Left renal cortex interstitium (tissue), 4 donors: ENCODE data around the gene LYVE1. TPM values are rescaled to one million over a fixed set of nuclear protein-coding genes. Genes with fewer than 3 reads are reported as not detected.

Experiments
- DNase-seq, 4 donors: peaks; one replicate each; pipeline ENCODE4 v3.0.0-alpha.2; 2013; ENCODE audit warnings: low read depth in 4 of 4, low spot score in 2 of 4, missing footprints in 1 of 4
- polyA plus RNA-seq, 4 donors: library from polyadenylated mRNA; unstranded; fragments of 120-200 nt; gene quantifications; one replicate each; pipeline ENCODE4 v1.2.1, GENCODE V29; 2013; ENCODE audit not compliant: insufficient read length in 4 of 4

LYVE1 gene
- polyA plus RNA-seq, 4 donors = 51.2 to 70.5 (median 64.0) TPM

DNA sequence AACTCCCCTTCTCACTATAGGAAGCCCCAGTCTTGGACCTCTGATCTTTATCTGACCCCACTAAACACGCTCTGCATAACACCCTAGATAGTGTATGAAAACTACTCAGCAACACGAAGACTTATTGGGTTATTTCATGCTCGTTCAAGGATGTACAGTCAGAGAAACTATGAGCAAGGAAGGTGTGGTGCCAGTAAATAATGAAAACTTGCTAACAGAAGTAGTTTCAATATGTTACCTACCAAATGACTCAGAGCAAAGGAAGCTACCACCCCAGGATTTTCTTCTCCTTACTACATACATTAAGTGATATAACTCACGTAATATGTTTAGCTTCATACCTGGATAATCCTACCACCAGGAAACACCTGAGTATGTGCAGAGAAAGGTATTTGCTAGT is 25.9 kb upstream of the LYVE1 start:
- no peak for DNase-seq

DNA sequence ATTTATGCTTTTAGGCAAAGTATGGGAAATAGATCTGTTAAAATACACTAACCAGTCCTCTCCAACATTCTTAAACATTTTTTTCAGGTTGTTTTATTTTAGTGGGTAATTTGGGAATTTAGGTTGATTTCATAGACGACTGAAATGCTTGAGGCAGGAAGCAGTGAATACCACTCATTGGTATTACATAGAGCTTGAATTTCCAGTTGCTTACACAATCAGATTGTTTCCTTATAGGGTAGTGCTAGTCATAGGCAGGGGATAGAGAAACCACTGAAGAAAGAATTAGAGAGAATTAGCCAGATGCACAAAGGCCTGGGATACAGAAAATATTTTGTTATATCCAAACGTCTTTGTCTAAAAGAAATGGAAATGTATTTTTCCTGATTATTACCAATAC is 23.9 kb upstream of the LYVE1 start:
- DNase-seq = no peak

DNA sequence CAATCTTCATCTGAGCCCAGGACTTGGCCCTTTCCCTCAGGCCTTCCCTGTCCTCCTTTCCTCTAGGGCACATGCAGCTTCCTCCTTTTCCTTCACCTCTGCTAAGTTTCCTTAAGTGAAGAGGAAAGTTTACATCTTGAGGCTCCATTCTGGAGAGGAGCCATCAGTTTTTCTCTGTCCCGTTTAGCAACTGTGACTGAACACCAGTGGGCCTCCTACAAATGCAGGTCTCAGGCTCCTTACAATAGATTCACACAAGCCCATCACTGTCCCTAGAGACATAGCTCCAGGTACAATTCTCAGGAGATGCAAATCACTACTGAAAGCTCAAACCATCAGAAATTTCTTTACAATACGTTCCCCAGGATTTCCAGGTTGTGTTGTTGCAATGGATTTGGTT is 23.3 kb upstream of the LYVE1 start:
- no peak for DNase-seq

DNA sequence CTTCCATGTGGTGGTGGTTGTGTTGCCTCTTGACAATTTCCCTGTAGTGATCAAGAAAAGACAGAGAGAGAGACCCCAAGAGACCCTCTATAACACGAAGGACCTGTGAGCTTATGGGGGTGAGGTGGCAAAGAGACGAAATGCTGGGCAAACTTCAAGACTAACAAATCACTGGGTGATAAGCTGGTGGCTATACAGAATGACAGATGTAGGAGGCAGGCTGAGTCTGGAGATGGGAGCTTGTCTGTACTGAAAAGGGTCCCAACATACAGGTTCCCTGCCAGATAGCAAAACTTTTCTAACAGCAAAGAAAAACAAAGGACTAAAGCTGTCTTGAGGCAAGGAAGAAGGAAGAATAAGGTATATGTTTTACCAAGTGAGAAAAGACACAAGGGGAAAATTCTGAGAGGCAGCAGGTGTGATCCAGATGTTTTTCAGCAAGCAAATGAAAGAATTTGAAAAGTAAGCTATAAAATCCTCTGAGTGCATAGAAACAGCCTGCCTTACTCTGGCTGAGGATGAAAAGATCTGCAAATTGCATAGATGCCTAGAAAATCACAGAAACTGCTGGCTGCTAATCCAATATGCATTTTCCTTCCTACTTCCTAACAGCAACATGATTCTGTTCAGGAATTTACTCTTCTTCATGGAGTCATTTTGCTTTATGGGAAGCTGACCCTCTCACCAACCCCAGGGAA is 21.9 kb upstream of the LYVE1 start:
- no peak for DNase-seq

DNA sequence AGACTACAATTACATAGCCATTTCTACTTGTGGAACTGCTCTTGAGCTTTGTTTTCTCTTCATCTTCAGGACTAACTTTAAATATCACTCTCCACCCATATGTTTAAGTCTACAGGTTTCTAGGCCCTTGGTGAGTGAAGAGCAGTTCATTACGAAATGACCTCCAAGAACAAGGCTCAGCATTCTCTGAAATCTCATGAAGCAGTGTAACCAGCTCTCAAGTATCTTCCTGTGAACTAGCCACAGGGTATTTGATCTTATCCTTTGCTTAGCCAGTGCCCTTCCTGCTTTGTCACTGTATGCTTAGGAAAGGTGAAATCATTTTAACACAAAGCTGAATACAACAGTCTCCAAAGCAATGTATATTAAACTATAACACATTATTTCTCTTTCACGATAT is 20.4 kb upstream of the LYVE1 start:
- DNase-seq = no peak

DNA sequence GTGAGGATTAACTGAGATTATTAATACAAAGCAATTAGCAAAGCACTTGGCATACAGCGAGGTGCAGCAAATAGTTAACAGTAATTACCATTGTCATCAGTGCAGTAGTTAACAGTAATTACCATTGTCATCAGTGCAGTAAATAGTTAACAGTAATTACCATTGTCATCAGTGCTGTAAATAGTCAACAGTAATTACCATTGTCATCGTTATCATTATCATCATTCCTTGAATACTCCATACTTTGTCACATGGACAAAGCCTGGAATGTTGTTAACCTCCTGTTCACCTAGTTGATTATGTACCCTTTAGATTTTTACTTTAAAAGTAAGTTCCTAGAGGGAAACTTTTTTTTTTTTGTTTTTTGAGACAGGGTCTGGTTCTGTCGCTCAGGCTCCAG is 19.5 kb upstream of the LYVE1 start:
- no peak for DNase-seq

DNA sequence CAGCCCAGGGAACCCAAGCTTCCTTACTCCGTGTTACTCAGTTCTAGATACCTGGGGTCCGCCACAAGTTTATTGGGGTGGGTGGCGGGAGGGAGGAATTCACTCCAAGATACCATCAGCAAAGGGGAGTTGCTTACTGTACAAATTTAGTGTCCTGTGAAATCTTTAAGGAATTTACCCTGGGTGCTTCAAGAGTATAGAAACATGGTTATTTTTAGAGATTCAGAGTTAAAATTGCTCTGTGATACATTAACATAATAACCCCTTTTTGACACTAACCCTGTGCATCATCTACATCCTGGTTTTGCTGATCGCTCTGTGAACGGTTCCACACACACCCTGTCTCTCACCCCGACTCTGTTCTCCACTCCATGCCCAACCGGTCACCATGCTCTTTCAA is 18.9 kb upstream of the LYVE1 start:
- DNase-seq = no peak

DNA sequence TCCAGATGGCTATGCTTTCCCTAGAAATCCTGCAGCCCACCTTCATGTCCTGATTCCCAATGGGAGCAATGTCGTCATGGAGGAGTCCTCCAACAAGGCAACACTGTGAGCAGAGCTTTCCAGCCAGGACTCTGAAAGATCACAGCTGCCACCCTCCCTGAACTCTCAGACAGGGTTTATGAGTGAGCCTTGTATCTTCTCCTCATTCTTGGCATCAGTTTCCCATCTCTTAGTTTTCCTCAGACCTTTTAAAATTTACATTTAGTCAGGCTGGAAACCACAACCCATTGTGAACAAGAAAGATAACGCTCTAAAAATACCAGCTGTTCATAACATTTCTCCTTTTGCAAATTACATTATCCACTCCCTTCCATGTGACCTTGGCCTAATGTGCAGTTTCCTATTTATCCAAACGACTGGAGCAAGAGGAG is 15.6 kb upstream of the LYVE1 start:
- DNase-seq = peak in 2 of 4 donors; percentile 54 to 58

DNA sequence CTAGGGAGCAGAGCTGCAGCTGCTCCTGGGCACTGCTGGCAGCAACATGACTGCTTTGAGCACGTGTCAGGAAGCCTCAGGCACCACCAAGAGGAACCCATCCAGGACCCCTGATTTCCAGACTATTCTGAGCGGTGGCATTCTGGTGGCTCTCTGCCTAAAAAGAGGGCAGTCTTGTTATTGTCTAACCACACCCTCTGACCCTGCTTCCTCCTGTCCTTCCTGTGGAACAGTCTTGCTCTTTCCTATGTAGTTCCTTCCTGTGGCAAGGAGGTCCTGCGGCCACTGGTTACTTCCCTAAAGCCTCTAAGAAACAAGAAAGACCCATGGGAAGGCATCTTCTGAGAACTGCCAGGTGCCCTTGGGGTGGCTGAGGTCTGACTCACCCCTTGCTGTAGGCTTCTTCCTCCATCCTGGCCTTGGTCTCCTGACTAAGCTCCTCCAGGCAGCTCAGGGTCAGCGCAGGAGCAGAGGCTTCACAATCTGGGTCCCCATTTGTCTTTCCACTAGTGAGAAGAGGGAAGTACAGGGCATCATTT is 13.1 kb upstream of the LYVE1 start:
- DNase-seq = no peak

DNA sequence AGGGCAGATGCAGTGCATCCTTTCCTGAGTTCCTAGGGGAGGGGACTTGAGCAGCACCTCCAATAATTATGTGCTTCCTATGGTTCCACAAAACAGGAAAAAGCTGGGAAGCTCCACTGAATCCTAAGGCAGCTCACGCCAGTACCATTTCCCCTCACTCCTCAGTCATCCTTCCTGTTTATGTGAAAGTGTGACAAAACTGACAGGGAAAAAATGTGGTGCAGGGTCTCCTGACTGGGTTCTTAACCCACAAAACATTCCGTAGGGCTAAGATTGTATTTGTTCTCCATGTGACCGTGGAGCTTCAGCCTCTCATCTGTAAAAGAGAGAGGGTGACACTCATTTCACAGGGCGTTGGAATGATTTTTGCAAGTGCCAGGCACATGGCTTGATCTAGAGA is 12.2 kb upstream of the LYVE1 start:
- DNase-seq = no peak

DNA sequence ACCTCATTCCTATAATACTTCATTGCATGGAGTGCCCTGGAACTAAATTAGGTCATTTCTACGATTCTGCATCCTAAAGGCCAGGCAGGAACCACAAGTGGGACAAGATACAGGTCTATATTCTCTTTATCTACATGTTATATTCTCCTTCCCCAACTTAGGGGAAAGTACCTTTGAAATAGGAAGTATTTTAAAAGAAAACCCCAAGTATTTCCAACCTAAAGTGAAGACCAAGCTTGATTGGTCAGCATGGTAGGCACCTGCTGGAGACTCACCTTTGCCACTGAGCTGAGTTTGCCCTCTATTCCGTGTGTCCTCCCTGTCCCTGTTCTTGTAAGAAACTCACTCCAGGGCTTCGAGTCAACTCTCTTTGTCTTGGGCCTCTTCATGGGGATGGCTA is 11.2 kb upstream of the LYVE1 start:
- no peak for DNase-seq

DNA sequence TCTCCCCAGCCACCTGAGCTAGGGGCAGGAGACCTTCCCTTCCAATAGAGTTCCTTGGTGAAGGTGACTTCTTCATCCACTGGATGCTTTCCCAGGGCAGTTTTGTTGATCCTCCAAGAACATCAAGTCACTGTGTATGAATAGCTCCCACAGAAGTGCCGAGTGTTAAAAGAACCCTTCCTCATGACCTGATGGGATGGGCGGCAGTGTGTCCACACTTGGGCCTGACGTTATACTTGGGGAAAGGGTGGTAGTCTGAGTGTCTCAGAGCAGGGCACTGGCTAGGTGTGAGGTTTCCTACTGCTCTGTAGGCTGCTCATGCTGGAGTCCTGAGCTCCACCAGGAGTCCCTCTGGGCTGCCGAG is 7.6 kb upstream of the LYVE1 start:
- DNase-seq = no peak

DNA sequence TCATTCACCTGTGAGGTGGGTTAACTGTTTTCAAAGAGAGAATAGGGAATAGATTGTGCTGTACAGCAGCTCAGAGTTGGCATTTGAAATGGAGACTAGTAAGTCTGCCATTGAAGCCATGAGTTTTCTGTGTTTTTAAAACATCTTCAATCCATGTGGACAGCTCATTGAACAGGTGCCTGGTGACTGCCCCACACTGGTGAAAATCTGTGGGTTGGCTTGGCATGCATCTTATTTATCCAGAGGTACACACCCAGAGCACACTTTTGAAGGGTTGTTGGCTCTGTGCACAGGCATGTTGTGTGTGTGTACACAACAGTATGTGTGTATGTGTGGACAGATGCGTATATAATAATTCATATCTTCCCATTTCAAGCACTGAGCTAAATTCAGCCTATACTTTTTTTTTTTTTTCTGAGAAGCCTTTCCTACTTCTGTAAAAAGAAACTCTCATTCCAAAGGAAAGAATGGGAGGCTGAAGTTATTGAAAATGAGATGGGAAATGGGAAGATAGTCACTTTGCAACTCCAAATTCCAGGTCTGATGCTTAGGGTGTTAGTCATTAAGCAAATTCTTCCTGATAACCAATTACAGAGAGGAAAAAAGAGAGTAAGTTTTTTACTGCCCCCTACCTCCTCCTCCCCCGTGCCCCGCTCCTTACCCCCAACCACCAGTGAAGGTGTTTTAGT is 7.0 kb upstream of the LYVE1 start:
- DNase-seq = no peak

DNA sequence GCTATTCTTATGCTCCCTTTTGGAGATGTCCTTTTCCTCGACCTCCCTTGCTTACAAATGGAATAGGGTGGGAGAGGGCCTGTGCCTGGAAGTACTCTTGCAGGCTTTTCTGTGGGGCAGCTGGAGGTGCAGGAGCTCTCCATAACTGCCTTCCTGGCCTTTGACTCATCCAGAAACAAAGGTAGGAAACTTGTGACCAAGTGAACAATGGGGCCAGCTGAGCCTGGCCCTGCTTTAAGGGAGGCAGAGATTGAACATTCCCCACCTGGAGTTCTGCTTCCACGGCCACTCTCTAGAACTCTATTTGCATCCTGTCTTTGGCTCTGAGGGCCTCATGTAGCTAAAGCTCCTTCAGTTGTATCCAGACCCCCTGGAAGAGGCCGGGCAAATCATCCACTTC is 5.1 kb upstream of the LYVE1 start:
- no peak for DNase-seq

DNA sequence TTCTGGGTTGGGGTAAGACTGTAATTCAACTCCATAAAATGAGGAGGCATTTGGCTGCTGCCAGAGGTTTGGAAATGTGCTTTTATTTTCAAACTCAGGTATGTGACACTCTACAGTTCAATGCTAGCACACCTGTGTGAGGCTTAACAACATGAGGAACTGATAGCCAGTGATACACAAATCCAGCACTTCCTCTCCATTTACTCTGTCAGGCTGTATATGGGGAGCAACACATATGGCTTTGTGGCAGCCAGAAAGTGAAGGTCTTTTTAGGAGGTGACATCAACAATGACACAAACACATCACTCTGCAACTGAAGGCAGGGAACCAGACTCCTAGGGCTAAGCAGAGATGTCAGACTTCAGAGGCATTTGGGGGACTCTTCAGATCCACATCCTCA is 4.6 kb upstream of the LYVE1 start:
- DNase-seq = no peak

DNA sequence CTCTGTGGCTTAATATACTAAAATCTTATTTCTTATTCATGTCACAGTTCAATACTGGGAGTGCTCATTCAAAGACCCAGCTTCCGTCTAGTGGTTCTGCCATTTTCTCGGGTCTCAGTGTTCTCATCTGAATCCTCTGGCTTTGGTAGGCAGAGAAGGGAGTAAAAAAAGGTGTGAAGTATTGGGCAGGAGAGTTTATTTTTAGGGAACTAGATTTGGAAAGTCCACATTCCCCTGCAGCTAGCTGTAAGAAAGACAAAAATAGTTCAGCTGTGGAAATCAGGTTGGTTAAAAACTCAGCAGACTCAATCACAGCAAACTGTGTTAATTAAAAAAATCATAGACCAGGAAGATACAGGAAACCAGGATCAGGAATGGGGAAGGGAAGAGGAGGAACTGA is 4.1 kb upstream of the LYVE1 start:
- DNase-seq = no peak

DNA sequence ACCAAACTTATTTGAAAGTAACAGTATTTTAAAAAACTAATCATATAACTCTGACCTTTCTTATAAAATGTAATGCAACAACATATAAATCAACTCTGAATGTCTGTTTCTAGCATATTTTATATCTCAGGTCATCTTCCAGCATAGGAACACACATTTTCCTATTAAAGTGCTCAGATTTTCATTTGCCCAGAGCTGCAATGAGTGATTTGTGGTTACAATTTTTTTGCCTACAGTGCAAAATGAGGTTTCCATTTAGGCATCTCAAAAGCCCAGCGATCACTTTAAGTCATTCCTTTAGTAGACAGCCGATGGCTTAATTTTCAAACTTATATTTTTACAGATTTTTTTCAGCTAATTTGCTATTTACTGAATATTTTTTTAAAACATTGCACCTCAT is 1.0 kb downstream of the LYVE1 start:
- DNase-seq = no peak

DNA sequence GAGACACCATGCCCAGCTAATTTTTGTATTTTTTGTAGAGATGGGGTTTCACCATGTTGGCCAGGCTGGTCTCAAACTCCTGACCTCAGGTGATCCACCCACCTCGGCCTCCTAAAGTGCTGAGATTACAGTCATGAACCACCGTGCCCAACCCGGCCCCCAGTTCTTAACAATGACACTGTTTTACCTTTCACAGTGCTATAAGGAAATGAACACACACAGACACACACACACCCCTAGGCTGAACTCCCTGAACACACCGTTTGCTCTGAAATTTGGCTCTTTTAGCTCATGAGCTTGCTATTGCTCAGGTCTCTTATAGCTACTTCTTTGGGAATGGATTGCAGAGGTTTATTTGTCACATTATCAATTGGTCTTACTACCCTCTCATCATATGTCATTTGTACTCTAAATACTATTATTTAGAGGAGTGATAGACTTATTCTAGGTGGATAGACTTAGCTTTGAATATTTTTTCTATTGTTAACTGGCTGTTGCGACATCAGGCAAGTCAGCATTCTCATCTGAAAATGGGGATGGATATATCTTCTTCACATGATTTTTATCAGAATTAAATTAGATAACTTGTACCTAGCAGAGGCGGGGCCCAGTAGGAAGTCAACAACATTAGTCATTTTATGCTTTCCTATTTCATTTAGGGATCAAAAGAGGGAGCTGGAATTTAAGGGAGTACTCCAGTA is 2.1 kb downstream of the LYVE1 start:
- no peak for DNase-seq

DNA sequence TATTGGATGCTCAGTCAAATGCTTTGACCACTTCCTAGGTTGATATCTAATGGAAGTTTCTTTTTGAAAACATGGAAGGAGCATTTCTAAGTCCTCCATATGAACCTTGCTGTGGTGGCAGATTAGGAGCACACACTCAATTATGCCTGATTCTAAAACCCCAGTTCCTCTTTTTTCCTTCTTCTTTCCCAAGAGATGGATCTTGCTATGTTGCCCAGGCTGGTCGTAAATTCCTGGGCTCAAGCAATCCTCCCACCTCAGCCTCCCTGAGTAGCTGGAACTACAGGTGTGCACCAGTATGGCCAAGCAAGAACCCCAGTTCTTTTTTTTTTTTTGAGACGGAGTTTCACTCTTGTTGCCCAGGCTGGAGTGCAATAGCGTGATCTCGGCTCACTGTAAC is 3.0 kb downstream of the LYVE1 start:
- DNase-seq = no peak

DNA sequence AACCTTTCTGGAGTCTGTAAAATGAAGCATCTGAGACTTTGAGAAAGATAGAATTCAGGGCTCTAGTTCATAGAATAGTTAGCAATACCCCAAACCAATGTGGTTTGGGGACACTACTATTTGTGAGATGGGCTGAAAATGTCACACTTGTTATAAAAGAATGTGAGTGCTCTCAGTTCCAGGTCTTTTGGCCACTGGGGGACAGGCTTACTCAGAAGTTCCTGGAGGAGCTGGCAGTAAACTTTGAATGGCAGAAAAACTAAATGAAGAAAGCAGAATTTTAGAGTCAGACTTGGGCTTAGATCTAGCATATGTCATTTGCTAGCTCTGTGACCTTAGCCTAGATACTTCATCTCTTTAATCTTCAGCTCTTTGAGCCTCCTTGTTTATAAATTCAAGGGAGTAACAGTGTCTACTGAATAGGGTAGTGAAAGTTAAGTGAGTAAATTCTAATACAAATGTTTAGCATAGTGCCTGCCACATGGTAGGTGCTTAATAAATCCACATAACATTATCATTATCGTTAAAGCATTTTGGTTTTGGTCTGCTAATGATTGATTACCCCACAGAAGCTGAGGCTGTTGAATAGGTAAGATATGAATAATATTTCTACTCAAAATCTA is 3.7 kb downstream of the LYVE1 start:
- no peak for DNase-seq

DNA sequence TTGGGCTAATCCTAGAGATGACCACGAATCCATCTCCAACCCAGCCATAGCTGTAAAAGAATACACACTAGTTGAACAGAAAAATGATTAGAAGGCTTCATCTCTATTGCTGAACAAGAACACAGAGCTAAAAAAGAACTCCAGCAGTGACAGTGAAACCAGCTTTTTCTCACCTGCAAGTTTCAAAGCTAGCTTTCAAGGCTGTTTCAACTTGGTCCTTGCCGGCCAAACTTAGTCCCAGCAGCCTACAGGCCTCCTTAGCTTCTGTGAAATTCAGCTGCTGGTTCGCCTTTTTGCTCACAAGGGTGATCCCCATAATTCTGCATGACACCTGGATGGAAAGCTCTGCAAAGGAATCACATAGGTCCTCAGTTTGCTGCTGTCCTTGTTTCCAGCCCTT is 4.4 kb downstream of the LYVE1 start:
- DNase-seq = no peak
